RWPE2 (cell line): Measurements from ENCODE around the gene PAQR3.

Source experiments
- ATAC-seq: fragments of 200-7000 bp; cut with Tn5 transposase; 3 replicates; pipeline ENCODE4 v1.9.1; 2021; ENCODE audit warnings: low read depth
- DNase-seq: peaks from one replicate; pipeline ENCODE4 v3.0.0-alpha.2; 2020; ENCODE audit warnings: low spot score
- H3K27ac ChIP-seq: fragments of 450-650 bp; 2 replicates; pipeline ENCODE4 v1.5.1; 2017; ENCODE audit warnings: mild to moderate bottlenecking; ENCODE audit not compliant: poor library complexity, severe bottlenecking
- H3K27me3 ChIP-seq: fragments of 250-450 bp; sonication (Bioruptor Pico); 2 replicates; pipeline ENCODE4 v1.5.1; 2021; ENCODE audit warnings: mild to moderate bottlenecking, moderate library complexity; ENCODE audit not compliant: insufficient read depth, poor library complexity, severe bottlenecking
- H3K36me3 ChIP-seq: fragments of 250-450 bp; sonication (Bioruptor Pico); 2 replicates; pipeline ENCODE4 v1.5.1; 2020; ENCODE audit warnings: low read depth, mild to moderate bottlenecking, moderate library complexity
- H3K4me1 ChIP-seq: fragments of 250-450 bp; sonication (Bioruptor Pico); 2 replicates; pipeline ENCODE4 v1.5.1; 2021; ENCODE audit warnings: mild to moderate bottlenecking, moderate library complexity; ENCODE audit not compliant: insufficient read depth, poor library complexity, severe bottlenecking
- H3K4me3 ChIP-seq: fragments of 250-450 bp; sonication (Bioruptor Pico); 2 replicates; pipeline ENCODE4 v1.5.1; 2021; ENCODE audit warnings: mild to moderate bottlenecking, moderate library complexity; ENCODE audit not compliant: severe bottlenecking
- H3K9me3 ChIP-seq: fragments of 250-450 bp; sonication (Bioruptor Pico); 2 replicates; pipeline ENCODE4 v1.5.1; 2021; ENCODE audit warnings: mild to moderate bottlenecking, moderate library complexity; ENCODE audit not compliant: severe bottlenecking
- CTCF ChIP-seq: fragments of 450-650 bp; IDR thresholded peaks from one replicate; pipeline ENCODE4 v1.5.1; 2017; ENCODE audit warnings: mild to moderate bottlenecking, moderate library complexity; ENCODE audit not compliant: poor library complexity, severe bottlenecking

PAQR3 gene

GRCh38 chr4:78940752-78941151, 1.5 kb upstream of the PAQR3 start:
- no peaks in the 10 kb centered on the region for H3K9me3 ChIP-seq
- ATAC-seq (no peak), DNase-seq (no peak)
- H3K4me1 ChIP-seq: peaks cover 8% of the 10 kb centered on the region
- no peak overlapping the region for H3K27ac ChIP-seq
- H3K4me3 ChIP-seq: no peak overlapping the region
- H3K36me3 ChIP-seq: no peaks in the 10 kb centered on the region
- no peaks in the 10 kb centered on the region for H3K27me3 ChIP-seq
- TF ChIP-seq CTCF: no peak

- no peaks in the 10 kb centered on the region for H3K9me3 ChIP-seq
- no peak for ATAC-seq
- DNase-seq: no peak
- no peaks in the 10 kb centered on the region for H3K27me3 ChIP-seq
- H3K4me1 ChIP-seq: peaks cover 8% of the 10 kb centered on the region
- no peak for TF ChIP-seq CTCF
- peaks cover 4% of the 10 kb centered on the region; the same call in 1 of the 2 replicates for H3K36me3 ChIP-seq
- H3K27ac ChIP-seq: no peak overlapping the region
- H3K4me3 ChIP-seq: peak overlapping the region; percentile 85
Observed at GRCh38 chr4:78939667-78940008, 400 bp upstream of the PAQR3 start.

- no peak for TF ChIP-seq CTCF
- Histone ChIP-seq H3K9me3 (no peaks in the 10 kb centered on the region), H3K4me3 (peak overlapping the region; percentile 85), H3K27me3 (no peaks in the 10 kb centered on the region), H3K4me1 (peaks cover 8% of the 10 kb centered on the region), H3K36me3 (peaks cover 12% of the 10 kb centered on the region), H3K27ac (no peak overlapping the region)
- ATAC-seq (no peak), DNase-seq (no peak)
Observed at GRCh38 chr4:78938474-78938867, 767 bp downstream of the PAQR3 start.

- peaks cover 8% of the 10 kb centered on the region for H3K4me1 ChIP-seq
- H3K27me3 ChIP-seq: no peaks in the 10 kb centered on the region
- DNase-seq: no peak
- no peaks in the 10 kb centered on the region for H3K9me3 ChIP-seq
- peaks cover 15% of the 10 kb centered on the region for H3K36me3 ChIP-seq
- no peak for TF ChIP-seq CTCF
- H3K27ac ChIP-seq: no peak overlapping the region
- ATAC-seq: no peak
- H3K4me3 ChIP-seq: no peak overlapping the region
Observed at GRCh38 chr4:78937837-78938236, 1.4 kb downstream of the PAQR3 start.

GRCh38 chr4:78936989-78937388, 2.2 kb downstream of the PAQR3 start:
- H3K36me3 ChIP-seq: peaks cover 18% of the 10 kb centered on the region
- H3K9me3 ChIP-seq: no peaks in the 10 kb centered on the region
- no peak for TF ChIP-seq CTCF
- H3K4me3 ChIP-seq: no peak overlapping the region
- peaks cover 8% of the 10 kb centered on the region for H3K4me1 ChIP-seq
- no peak for ATAC-seq
- H3K27ac ChIP-seq: no peak overlapping the region
- no peaks in the 10 kb centered on the region for H3K27me3 ChIP-seq
- DNase-seq: no peak
